ENCODE results near the gene NFKBIL1.
A peak's percentile ranks its signal among the peaks of the same experiment; 100 is the strongest.

NFKBIL1 gene

DNA sequence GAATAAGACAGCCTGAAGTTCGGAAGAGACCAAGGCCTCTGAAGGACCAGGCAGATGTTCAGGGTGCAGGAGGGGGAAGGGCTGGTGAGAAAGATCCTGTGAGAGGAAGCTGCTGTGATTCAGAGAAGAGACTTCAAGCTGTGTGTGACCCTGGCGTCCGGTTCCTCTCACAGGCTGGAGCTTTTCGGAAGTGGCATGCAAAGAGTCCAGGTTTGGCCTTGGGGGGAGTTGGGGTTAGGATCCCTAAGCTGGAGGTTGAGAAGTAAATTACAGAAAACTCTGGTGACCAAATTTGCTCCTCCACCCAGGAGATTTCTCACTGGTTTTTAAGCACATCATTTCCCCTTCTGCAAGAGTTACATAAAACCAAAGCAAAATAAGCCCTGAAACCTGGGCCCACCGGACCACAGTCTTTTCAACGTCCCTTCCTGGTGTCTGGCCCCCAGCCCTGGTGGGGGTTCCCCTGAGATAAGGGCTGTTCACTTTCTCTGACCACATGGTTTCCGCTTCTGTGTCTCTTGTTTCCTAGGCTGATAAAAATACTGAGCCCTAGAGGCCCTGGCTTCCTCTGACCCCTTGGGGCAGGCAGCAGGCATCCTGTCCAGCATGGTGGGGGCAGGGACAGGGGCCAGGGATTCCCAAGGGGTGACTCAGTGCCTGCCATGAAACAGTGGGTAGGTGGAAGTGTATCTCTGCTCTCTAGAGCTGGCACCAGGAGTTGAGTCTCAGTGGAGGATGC lies 12.7 kb downstream of the NFKBIL1 start:
- peak; percentile 63 for DNase-seq (ENCODE audit: low spot score)

DNA sequence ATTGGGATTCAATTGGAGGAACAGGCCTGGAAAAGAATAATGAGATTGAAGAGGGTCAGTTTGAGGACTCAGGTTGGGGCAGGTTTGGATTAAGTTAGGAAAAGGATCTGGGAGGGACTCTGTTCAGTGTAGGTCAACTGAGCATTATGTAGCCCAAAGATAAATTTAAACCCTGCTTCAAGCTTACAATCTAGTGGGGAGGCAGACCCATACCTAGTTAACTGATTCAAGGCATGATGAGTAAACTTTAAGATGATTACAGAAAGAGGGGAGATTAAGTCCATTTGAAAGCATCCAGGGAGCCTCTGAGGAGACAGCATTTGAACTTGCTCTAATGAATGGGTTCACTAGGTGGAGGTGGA lies 13.3 kb downstream of the NFKBIL1 start:
- no peak for DNase-seq (ENCODE audit: low spot score)

DNA sequence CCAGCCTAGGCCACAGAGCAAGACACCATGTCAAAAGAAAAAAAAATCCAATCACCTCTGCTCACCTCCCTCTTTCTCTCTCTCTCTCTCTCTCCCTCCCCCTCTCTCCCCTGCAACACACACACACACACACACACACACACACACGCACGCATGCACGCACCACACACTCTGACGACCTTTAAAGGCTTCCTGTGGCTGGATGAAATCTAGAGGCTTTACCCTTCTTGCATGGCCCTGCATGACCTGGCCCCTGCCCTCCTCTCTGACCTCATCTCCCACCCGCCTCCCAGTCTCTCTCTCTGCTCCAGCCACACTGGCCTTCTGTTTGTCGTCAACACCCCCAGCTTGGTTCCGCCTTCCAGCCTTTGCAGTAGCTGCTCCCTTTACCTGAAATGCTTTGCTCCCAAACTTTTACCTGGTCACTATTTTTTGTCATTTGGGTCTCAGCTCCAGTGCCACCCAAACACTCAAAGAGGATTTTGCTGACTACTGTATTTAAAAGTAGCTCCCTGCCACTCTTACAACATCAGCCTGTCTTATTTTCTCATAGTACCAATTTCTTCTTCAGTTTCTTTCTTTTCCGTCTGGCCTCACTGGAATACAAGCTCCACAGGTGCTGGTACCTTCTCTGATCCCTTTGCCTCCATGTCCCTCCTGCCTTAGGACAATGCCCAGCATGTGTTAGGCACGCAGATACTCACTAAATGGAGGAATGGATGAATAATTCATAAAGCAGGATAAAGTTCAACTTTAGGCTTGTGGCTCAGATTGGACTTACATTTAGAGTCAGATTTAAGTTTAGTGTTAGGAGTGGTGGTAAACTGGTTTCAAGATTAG lies 20.3 kb downstream of the NFKBIL1 start:
- DNase-seq (ENCODE audit: low spot score), result peak; percentile 34

DNA sequence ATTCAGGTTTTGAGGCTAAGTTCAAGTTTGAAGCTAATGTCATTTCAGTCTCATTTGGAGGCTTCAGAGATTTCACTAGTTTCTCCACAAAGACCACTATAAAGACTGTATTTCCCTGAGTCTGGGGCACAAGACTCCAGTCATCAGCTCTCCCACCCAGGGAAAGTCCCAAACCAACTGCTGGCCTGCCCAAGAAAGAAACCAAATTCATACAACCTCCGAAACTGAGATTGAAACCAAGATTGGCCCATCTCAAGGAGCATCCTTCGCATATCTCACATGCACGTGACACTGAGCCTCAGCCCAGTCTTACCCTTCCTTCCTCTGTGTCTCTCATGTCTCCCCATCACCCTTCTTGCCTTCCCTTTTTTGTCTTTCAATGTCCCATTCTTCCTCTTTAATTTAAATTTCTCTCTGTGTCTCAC lies 21.1 kb downstream of the NFKBIL1 start:
- peak; percentile 83 for DNase-seq (ENCODE audit: low spot score)

DNA sequence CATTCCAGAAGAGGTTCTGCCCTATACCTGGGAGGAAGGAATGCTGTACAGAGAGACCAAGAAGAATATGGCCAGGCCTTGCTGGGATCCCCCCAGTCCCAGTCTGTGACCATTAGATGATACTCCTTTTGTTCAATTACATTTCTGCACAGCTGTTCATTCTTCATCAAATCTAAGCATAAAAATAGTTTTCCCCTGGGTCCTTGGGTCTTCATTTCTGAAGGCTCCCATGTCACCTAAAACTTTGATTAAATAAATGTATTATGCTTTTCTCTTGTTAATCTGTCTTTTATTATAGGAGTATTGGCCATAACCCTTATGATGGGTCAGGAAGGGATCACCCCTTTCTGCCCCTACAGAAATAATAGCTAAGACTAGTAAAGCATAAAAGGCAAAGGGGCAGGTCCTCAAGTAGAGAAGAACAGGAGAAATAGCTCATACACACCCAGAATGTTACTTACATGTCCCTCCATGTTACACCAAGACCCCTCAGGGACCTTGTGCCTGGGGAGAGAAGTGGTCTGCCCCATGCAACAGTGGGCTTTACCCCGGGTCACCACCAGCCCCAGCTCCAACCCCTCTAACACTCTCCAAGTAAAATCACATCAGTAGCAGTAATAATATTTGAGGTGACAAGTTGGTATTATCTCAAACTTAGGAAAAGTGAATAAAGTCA lies 22.6 kb downstream of the NFKBIL1 start:
- DNase-seq (ENCODE audit: low spot score), result no peak

DNA sequence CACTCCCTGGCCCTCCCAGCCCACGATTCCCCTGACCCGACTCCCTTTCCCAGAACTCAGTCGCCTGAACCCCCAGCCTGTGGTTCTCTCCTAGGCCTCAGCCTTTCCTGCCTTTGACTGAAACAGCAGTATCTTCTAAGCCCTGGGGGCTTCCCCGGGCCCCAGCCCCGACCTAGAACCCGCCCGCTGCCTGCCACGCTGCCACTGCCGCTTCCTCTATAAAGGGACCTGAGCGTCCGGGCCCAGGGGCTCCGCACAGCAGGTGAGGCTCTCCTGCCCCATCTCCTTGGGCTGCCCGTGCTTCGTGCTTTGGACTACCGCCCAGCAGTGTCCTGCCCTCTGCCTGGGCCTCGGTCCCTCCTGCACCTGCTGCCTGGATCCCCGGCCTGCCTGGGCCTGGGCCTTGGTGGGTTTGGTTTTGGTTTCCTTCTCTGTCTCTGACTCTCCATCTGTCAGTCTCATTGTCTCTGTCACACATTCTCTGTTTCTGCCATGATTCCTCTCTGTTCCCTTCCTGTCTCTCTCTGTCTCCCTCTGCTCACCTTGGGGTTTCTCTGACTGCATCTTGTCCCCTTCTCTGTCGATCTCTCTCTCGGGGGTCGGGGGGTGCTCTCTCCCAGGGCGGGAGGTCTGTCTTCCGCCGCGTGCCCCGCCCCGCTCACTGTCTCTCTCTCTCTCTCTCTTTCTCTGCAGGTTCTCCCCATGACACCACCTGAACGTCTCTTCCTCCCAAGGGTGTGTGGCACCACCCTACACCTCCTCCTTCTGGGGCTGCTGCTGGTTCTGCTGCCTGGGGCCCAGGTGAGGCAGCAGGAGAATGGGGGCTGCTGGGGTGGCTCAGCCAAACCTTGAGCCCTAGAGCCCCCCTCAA lies 24.9 kb downstream of the NFKBIL1 start, which contains the start of gene LTA:
Gene LTA, plus strand, starts transcription at position 249 of the 871 bp plus-strand sequence. Its CDS starts 454 bp downstream, at position 703.
- peak; percentile 89 for DNase-seq (ENCODE audit: low spot score)

DNA sequence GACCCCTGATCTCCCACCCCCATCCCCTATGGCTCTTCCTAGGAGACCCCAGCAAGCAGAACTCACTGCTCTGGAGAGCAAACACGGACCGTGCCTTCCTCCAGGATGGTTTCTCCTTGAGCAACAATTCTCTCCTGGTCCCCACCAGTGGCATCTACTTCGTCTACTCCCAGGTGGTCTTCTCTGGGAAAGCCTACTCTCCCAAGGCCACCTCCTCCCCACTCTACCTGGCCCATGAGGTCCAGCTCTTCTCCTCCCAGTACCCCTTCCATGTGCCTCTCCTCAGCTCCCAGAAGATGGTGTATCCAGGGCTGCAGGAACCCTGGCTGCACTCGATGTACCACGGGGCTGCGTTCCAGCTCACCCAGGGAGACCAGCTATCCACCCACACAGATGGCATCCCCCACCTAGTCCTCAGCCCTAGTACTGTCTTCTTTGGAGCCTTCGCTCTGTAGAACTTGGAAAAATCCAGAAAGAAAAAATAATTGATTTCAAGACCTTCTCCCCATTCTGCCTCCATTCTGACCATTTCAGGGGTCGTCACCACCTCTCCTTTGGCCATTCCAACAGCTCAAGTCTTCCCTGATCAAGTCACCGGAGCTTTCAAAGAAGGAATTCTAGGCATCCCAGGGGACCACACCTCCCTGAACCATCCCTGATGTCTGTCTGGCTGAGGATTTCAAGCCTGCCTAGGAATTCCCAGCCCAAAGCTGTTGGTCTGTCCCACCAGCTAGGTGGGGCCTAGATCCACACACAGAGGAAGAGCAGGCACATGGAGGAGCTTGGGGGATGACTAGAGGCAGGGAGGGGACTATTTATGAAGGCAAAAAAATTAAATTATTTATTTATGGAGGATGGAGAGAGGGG lies 26.1 kb downstream of the NFKBIL1 start:
- DNase-seq (ENCODE audit: low spot score), result no peak

DNA sequence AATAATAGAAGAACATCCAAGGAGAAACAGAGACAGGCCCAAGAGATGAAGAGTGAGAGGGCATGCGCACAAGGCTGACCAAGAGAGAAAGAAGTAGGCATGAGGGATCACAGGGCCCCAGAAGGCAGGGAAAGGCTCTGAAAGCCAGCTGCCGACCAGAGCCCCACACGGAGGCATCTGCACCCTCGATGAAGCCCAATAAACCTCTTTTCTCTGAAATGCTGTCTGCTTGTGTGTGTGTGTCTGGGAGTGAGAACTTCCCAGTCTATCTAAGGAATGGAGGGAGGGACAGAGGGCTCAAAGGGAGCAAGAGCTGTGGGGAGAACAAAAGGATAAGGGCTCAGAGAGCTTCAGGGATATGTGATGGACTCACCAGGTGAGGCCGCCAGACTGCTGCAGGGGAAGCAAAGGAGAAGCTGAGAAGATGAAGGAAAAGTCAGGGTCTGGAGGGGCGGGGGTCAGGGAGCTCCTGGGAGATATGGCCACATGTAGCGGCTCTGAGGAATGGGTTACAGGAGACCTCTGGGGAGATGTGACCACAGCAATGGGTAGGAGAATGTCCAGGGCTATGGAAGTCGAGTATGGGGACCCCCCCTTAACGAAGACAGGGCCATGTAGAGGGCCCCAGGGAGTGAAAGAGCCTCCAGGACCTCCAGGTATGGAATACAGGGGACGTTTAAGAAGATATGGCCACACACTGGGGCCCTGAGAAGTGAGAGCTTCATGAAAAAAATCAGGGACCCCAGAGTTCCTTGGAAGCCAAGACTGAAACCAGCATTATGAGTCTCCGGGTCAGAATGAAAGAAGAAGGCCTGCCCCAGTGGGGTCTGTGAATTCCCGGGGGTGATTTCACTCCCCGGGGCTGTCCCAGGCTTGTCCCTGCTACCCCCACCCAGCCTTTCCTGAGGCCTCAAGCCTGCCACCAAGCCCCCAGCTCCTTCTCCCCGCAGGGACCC lies 27.0 kb downstream of the NFKBIL1 start:
- no peak for DNase-seq (ENCODE audit: low spot score)

DNA sequence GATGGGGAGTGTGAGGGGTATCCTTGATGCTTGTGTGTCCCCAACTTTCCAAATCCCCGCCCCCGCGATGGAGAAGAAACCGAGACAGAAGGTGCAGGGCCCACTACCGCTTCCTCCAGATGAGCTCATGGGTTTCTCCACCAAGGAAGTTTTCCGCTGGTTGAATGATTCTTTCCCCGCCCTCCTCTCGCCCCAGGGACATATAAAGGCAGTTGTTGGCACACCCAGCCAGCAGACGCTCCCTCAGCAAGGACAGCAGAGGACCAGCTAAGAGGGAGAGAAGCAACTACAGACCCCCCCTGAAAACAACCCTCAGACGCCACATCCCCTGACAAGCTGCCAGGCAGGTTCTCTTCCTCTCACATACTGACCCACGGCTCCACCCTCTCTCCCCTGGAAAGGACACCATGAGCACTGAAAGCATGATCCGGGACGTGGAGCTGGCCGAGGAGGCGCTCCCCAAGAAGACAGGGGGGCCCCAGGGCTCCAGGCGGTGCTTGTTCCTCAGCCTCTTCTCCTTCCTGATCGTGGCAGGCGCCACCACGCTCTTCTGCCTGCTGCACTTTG lies 28.0 kb downstream of the NFKBIL1 start, which contains the start of gene TNF:
Gene TNF, plus strand, starts transcription at position 231 of the 567 bp plus-strand sequence. Its CDS starts 177 bp downstream, at position 408.
- peak; percentile 91 for DNase-seq (ENCODE audit: low spot score)

DNA sequence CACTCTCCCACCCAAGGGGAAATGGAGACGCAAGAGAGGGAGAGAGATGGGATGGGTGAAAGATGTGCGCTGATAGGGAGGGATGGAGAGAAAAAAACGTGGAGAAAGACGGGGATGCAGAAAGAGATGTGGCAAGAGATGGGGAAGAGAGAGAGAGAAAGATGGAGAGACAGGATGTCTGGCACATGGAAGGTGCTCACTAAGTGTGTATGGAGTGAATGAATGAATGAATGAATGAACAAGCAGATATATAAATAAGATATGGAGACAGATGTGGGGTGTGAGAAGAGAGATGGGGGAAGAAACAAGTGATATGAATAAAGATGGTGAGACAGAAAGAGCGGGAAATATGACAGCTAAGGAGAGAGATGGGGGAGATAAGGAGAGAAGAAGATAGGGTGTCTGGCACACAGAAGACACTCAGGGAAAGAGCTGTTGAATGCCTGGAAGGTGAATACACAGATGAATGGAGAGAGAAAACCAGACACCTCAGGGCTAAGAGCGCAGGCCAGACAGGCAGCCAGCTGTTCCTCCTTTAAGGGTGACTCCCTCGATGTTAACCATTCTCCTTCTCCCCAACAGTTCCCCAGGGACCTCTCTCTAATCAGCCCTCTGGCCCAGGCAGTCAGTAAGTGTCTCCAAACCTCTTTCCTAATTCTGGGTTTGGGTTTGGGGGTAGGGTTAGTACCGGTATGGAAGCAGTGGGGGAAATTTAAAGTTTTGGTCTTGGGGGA lies 28.7 kb downstream of the NFKBIL1 start:
- DNase-seq (ENCODE audit: low spot score), result no peak

DNA sequence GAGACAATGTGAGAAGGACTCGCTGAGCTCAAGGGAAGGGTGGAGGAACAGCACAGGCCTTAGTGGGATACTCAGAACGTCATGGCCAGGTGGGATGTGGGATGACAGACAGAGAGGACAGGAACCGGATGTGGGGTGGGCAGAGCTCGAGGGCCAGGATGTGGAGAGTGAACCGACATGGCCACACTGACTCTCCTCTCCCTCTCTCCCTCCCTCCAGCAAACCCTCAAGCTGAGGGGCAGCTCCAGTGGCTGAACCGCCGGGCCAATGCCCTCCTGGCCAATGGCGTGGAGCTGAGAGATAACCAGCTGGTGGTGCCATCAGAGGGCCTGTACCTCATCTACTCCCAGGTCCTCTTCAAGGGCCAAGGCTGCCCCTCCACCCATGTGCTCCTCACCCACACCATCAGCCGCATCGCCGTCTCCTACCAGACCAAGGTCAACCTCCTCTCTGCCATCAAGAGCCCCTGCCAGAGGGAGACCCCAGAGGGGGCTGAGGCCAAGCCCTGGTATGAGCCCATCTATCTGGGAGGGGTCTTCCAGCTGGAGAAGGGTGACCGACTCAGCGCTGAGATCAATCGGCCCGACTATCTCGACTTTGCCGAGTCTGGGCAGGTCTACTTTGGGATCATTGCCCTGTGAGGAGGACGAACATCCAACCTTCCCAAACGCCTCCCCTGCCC lies 29.6 kb downstream of the NFKBIL1 start:
- peak; percentile 43 for DNase-seq (ENCODE audit: low spot score)

DNA sequence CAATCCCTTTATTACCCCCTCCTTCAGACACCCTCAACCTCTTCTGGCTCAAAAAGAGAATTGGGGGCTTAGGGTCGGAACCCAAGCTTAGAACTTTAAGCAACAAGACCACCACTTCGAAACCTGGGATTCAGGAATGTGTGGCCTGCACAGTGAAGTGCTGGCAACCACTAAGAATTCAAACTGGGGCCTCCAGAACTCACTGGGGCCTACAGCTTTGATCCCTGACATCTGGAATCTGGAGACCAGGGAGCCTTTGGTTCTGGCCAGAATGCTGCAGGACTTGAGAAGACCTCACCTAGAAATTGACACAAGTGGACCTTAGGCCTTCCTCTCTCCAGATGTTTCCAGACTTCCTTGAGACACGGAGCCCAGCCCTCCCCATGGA lies 30.2 kb downstream of the NFKBIL1 start:
- DNase-seq (ENCODE audit: low spot score), result no peak

DNA sequence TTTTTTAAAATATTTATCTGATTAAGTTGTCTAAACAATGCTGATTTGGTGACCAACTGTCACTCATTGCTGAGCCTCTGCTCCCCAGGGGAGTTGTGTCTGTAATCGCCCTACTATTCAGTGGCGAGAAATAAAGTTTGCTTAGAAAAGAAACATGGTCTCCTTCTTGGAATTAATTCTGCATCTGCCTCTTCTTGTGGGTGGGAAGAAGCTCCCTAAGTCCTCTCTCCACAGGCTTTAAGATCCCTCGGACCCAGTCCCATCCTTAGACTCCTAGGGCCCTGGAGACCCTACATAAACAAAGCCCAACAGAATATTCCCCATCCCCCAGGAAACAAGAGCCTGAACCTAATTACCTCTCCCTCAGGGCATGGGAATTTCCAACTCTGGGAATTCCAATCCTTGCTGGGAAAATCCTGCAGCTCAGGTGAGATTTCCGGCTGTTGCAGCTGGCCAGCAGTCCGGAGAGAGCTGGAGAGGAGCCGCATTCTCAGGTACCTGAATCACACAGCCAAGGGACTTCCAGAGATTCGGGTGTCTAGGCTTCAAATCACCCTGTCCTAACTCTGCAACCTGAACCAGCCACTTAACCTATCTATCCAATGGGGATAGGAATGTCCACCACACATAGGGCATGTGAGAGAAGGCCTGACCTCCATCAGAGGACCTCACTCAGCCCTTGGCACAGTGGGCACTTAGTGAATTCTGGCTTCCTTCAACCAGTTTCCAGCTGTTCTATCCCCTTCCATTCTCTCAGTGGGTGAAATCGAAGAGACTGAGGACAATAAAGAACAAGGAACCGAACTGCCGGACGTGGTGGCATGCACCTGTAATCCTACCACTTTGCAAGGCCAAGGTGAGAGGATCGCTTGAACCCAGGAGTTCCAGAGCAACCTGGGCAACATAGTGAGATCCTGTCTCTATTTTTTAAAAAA lies 31.0 kb downstream of the NFKBIL1 start:
- DNase-seq (ENCODE audit: low spot score), result no peak

DNA sequence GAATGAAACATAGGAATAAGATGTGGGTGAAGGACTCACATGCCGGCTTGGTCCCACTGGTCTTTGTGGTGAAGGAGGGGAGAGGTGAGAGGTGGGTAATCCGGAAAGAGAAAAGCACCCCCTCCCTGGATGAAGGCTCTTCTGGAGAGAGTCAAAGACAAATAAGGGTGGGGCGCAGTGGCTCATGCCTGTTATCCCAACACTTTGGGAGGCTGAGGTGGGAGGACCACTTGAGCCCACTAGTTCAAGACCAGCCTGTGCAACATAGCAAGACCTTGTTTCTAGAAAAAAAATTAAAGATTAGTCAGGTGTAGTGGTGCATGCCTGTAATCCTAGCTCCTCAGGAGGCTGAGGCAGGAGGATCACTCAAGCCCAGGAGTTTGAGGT lies 31.7 kb downstream of the NFKBIL1 start:
- DNase-seq (ENCODE audit: low spot score), result no peak

DNA sequence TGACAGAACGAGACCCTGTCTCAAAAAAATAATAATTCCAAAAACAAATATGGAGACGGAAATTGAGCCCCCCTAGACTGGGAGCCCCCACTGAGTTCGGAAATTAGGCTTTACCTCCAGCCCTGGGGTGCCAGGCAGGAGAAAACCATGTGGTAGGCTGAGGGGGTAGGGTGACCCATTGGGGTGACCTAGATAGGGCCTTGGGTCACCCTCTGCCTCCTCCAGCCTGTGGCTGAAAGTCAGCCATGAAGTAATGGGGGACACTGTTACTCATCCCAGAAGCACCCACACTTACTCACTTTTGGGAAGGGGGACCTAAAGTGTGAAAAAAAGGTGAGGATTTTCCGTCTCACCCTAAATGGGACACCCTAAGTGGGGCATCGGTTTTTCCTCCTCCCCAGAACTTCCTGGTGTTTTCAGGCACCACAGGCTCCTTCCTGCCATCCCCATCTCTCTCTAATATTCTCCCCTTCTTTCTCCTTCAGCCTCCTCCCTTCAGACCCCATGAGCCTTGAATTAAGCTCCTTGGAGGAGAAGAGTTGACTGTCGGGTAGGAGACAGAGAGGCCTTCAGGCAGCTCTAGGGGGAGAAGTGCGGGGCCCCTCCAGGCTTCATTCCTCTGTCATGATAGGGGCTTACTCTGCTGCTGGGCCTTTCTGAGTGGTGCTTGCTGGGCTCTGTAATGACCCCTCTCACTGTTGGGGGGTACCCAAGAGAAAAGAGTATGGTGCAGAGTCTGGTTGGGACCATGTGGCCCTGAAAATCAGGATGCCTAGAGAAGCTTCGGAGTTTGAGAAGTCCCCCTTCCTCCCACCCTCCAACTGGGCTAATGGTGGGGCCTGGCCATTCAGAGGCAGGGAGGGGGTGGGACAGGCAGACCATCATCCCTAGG lies 32.4 kb downstream of the NFKBIL1 start:
- DNase-seq (ENCODE audit: low spot score), result no peak

DNA sequence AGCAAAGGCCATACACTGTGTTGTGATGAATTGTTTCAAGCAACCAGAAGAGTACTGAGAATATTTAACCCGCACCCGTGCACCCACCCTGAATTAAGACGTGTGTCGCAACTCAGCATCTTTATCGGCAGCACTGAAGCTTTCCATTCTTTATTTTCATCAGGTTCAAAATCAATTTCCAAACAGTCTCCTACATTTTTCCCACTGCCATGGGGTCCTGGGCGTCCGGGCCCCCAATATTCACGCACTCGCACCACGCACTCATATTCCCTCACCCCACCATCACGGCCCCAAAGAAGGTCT lies 33.0 kb downstream of the NFKBIL1 start:
- DNase-seq (ENCODE audit: low spot score), result no peak
